Endothelial cell of umbilical vein (primary cell): ENCODE data around the gene SRGAP3.

Experiments
- EZH2 ChIP-seq: IDR thresholded peaks from 2 replicates; pipeline ENCODE4 v1.6.1; 2012; ENCODE audit warnings: borderline replicate concordance, low read depth, mild to moderate bottlenecking, moderate library complexity, low read length, inconsistent platforms; ENCODE audit not compliant: severe bottlenecking
- MAX ChIP-seq: IDR thresholded peaks from 2 replicates; pipeline ENCODE4 v1.6.1; 2011; ENCODE audit not compliant: insufficient read depth, insufficient read length
- POLR2A ChIP-seq: IDR thresholded peaks from 2 replicates; pipeline ENCODE4 v1.6.1; 2012; ENCODE audit warnings: low read depth, mild to moderate bottlenecking, control low read depth, low read length
- POLR2AphosphoS5 ChIP-seq: IDR thresholded peaks from 2 replicates; pipeline ENCODE4 v1.6.1; 2012; ENCODE audit warnings: low read depth, mild to moderate bottlenecking, control low read depth, low read length, moderate library complexity; ENCODE audit not compliant: insufficient read depth
- TF ChIP-seq, protein P1 (sequence below), 2 donors: IDR thresholded peaks; 1 replicate in 1 of 2; 2 replicates in 1 of 2; pipeline ENCODE4 v1.5.1; 2011; ENCODE audit warnings: low read length in 2 of 2, mild to moderate bottlenecking in 2 of 2, moderate library complexity in 2 of 2, control low read depth in 1 of 2, inconsistent platforms in 1 of 2, low read depth in 1 of 2; ENCODE audit not compliant: insufficient read depth in 1 of 2; ENCODE audit errors: extremely low read depth in 1 of 2

DNA sequence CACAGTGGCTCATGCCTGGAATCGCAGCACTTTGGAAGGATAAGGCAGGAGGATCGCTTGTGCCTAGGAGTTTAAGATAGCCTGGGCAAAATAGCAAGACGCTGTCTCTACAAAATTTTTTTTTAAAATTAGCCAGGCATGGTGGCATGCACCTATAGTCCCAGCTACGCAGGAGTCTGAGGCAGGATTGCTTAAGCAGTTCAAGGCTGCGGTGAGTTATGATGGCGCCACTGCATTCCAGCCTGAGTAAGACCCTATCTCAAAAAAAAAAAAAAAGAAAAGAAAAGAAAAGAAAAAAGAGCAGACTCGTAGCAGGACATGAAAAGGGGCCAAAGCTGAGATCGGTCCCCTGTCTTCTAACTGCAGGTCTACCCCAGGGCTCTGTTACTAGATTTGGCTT, 18.9 kb downstream of the SRGAP3 start:
- TF ChIP-seq POLR2AphosphoS5 (no peak), POLR2A (no peak), EZH2 (no peak), MAX (no peak)
- TF ChIP-seq, protein P1, sequence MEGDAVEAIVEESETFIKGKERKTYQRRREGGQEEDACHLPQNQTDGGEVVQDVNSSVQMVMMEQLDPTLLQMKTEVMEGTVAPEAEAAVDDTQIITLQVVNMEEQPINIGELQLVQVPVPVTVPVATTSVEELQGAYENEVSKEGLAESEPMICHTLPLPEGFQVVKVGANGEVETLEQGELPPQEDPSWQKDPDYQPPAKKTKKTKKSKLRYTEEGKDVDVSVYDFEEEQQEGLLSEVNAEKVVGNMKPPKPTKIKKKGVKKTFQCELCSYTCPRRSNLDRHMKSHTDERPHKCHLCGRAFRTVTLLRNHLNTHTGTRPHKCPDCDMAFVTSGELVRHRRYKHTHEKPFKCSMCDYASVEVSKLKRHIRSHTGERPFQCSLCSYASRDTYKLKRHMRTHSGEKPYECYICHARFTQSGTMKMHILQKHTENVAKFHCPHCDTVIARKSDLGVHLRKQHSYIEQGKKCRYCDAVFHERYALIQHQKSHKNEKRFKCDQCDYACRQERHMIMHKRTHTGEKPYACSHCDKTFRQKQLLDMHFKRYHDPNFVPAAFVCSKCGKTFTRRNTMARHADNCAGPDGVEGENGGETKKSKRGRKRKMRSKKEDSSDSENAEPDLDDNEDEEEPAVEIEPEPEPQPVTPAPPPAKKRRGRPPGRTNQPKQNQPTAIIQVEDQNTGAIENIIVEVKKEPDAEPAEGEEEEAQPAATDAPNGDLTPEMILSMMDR (IDR thresholded peaks at IDR 0.05; ENCODE audit: extremely low read depth in 1 of 2, insufficient read depth in 1 of 2, low read depth in 1 of 2, low read length in 2 of 2), result no peak
